Cardiac muscle cell (in vitro differentiated cells and primary cell): ENCODE measurements around the gene FTL. TPM values are rescaled to one million over a fixed set of nuclear protein-coding genes. Genes with fewer than 3 reads are reported as not detected.

Source experiments
- DNase-seq, 2 donors: peaks; one replicate each; pipeline versions ENCODE4 v3.0.0 to v3.0.0-alpha.2; 2010 to 2017; ENCODE audit warnings: low read depth in 1 of 2, low spot score in 1 of 2
- H3K27ac ChIP-seq: fragments of 200-600 bp; sonication (generic); 2 replicates; pipeline ENCODE4 v1.5.1; 2016
- H3K27me3 ChIP-seq: fragments of 200-600 bp; sonication (generic); 2 replicates; pipeline ENCODE4 v1.6.0; 2016; ENCODE audit warnings: control low read depth
- H3K36me3 ChIP-seq: fragments of 200-600 bp; sonication (generic); 2 replicates; pipeline ENCODE4 v1.5.1; 2016; ENCODE audit warnings: control low read depth
- H3K4me1 ChIP-seq: fragments of 200-600 bp; sonication (generic); 2 replicates; pipeline ENCODE4 v1.8.1; 2017; ENCODE audit warnings: low read depth, mild to moderate bottlenecking, mixed run types
- H3K4me3 ChIP-seq: fragments of 200-600 bp; sonication (generic); 2 replicates; pipeline ENCODE4 v1.5.1; 2016; ENCODE audit warnings: mild to moderate bottlenecking
- H3K9me3 ChIP-seq: fragments of 200-600 bp; sonication (generic); 2 replicates; pipeline ENCODE4 v1.5.1; 2017; ENCODE audit warnings: low read depth, mild to moderate bottlenecking, control low read depth
- polyA plus RNA-seq: library from polyadenylated mRNA; unstranded; fragments of >200 nt; fragmentation: Nextera tagmentation; extraction: Ambion mirVana; gene quantifications from 2 replicates; pipeline ENCODE4 v1.2.1, GENCODE V29; 2016
- total RNA-seq: library from RNA; depleted of rRNA; stranded (reverse); fragments of >200 nt; gene quantifications from 2 replicates; pipeline ENCODE4 v1.2.3, GENCODE V29; 2016
- TF ChIP-seq, protein P1 (sequence below): IDR thresholded peaks from 2 replicates; pipeline ENCODE4 v1.5.1; 2012; ENCODE audit warnings: low read depth, mild to moderate bottlenecking, low read length

Gene FTL
- total and polyA plus RNA-seq, 2 experiments from 2014 or later: 760 to 1,335 TPM

DNA sequence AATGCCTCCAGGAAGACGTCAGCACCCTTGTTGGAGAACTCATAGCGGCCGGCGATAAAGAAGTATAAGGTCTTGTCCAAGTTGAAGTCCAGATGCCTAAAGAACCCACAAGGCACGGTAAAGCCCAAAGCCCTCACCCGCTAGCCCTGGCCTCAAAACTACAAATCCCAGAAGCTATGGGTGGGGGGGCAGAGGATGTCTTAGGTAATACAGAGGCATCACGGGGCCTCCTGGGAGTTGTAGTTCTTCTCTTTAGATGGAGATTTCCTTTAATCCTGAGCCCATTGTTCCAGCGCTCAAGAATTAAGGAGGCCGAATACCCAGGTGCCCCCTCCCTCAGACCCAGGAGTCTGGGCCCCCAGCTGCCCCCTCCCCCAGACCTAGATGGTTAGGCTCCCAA, 17.2 kb downstream of the FTL start:
- H3K36me3 ChIP-seq: peaks cover 47% of the 10 kb centered on the region
- H3K4me1 ChIP-seq: peaks cover 2% of the 10 kb centered on the region
- no peak overlapping the region for H3K4me3 ChIP-seq
- H3K27me3 ChIP-seq: no peaks in the 10 kb centered on the region
- peak in 1 of 2 donors; percentile 20 for DNase-seq
- H3K9me3 ChIP-seq: no peaks in the 10 kb centered on the region
- TF ChIP-seq, protein P1, sequence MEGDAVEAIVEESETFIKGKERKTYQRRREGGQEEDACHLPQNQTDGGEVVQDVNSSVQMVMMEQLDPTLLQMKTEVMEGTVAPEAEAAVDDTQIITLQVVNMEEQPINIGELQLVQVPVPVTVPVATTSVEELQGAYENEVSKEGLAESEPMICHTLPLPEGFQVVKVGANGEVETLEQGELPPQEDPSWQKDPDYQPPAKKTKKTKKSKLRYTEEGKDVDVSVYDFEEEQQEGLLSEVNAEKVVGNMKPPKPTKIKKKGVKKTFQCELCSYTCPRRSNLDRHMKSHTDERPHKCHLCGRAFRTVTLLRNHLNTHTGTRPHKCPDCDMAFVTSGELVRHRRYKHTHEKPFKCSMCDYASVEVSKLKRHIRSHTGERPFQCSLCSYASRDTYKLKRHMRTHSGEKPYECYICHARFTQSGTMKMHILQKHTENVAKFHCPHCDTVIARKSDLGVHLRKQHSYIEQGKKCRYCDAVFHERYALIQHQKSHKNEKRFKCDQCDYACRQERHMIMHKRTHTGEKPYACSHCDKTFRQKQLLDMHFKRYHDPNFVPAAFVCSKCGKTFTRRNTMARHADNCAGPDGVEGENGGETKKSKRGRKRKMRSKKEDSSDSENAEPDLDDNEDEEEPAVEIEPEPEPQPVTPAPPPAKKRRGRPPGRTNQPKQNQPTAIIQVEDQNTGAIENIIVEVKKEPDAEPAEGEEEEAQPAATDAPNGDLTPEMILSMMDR: no peak
- H3K27ac ChIP-seq: no peak overlapping the region

DNA sequence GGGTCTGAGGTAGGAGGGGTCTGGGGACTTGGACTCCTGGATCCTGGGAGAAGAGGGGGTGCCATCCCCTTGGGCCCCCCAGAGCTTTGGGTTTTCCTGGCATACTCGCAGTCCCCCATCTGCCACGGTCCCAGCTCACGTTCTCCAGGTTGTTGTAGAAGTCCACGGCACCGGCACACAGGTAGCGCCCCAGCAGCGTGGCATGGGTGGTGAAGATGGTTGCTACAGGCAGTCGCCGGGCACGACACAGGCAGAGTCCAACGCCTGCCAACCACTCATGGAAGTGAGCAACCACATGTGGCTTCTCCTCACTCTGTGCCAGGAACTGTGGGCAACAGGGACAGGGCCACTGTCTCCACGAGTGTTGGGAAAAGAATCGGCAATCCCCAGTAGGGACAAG, 20.6 kb downstream of the FTL start:
- Histone ChIP-seq H3K27me3 (no peaks in the 10 kb centered on the region), H3K36me3 (peaks cover 53% of the 10 kb centered on the region), H3K4me3 (no peak overlapping the region), H3K27ac (no peak overlapping the region), H3K4me1 (no peaks in the 10 kb centered on the region), H3K9me3 (no peaks in the 10 kb centered on the region)
- DNase-seq: no peak
- TF ChIP-seq, protein P1: no peak

DNA sequence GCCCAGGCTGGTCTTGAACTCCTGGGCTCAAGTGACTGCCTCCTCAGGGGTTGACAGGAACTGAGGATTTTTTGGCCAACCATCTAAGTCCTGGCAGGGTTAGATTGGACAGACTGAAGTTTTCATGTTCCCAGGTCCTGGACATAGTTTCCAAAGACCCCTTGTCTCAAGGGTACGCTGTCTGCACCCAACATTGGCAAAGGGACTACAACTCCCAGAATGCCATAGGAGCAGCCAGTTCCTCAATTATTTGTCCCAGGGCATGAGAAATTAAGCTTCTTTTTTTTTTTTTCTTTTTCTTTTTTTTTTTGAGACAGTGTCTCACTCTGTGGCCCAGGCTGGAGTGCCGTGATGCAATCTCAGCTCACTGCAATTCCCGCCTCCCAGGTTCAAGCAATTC, 21.1 kb downstream of the FTL start:
- no peaks in the 10 kb centered on the region for H3K9me3 ChIP-seq
- H3K36me3 ChIP-seq: peaks cover 49% of the 10 kb centered on the region
- H3K4me3 ChIP-seq: no peak overlapping the region
- TF ChIP-seq, protein P1: no peak
- H3K4me1 ChIP-seq: peaks cover 1% of the 10 kb centered on the region
- no peak overlapping the region for H3K27ac ChIP-seq
- H3K27me3 ChIP-seq: no peaks in the 10 kb centered on the region
- no peak for DNase-seq

DNA sequence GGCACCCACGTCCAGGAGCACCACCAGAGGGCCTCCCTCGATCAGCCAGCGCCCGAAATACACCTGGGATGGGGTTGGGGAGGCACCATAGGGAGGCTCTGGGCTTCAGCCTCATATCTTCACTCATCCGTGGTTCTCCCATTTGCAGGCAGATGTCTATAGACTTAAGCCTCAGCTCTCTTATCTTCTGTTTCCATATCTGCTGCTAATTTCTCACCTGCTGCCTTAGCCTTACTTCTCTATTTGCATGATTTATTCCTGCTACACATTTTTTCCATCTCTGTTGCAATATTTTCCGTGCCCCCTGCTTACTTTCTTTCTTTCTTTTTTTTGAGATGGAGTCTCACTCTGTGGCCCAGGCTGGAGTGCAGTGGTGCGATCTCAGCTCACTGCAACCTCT, 22.2 kb downstream of the FTL start:
- peaks cover 10% of the 10 kb centered on the region for H3K4me1 ChIP-seq
- H3K9me3 ChIP-seq: no peaks in the 10 kb centered on the region
- H3K36me3 ChIP-seq: peaks cover 49% of the 10 kb centered on the region
- H3K27me3 ChIP-seq: no peaks in the 10 kb centered on the region
- peak overlapping the region; percentile 13 for H3K27ac ChIP-seq
- TF ChIP-seq, protein P1: no peak
- H3K4me3 ChIP-seq: no peak overlapping the region
- DNase-seq: no peak

DNA sequence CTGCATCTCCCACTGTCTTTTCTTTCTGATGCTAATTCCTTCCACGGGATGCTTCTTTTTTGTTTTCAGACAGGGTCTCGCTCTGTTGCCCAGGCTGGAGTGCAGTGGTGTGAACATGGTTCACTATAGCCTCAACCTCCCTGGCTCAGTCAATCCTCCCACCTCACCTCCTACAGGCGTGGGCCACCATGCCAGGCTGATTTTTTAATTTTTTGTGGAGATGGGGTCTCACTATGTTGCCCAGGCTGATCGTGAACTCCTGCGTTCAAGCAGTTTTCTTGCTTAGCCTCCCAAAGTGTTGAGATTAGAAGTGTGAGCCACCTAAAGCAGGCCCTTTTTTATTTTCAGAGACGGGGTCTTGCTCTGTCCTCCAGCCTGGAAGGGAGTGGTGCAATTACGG, 23.2 kb downstream of the FTL start:
- Histone ChIP-seq H3K27ac (no peak overlapping the region), H3K4me1 (peaks cover 10% of the 10 kb centered on the region), H3K36me3 (peaks cover 41% of the 10 kb centered on the region), H3K4me3 (no peak overlapping the region), H3K9me3 (no peaks in the 10 kb centered on the region), H3K27me3 (no peaks in the 10 kb centered on the region)
- TF ChIP-seq, protein P1: no peak
- DNase-seq: no peak

DNA sequence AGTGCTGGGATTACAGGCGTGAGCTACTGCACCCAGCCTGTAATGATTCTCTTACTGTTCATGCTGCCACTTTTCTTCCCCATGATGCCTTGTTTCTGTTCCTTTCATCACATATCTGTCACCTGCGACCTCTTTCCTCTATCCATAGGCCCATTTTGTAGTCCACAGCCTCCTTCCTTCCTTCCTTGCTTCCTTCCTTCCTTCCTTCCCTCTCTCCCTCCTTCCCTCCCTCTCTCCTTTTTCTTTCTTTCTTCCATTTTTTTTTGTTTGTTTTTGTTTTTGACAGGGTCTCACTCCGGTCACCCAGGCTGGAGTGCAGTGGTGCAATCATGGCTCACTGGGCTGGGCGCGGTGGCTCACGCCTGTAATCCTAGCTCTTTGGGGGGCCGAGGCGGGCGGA, 23.8 kb downstream of the FTL start:
- H3K4me3 ChIP-seq: no peak overlapping the region
- H3K27ac ChIP-seq: no peak overlapping the region
- TF ChIP-seq, protein P1: no peak
- no peak for DNase-seq
- H3K9me3 ChIP-seq: no peaks in the 10 kb centered on the region
- no peaks in the 10 kb centered on the region for H3K27me3 ChIP-seq
- H3K36me3 ChIP-seq: peaks cover 37% of the 10 kb centered on the region
- H3K4me1 ChIP-seq: peaks cover 10% of the 10 kb centered on the region
